HG02884 (cell line): Measurements from ENCODE around the gene CEP295NL.
"Not testable (repeated sequence)": the region's sequence is repeated elsewhere in the genome, so short reads cannot be mapped to it uniquely, and the experiment has no call there.

Experiments used
- ATAC-seq: cut with Tn5 transposase; IDR thresholded peaks from one replicate; pipeline ENCODE4 v1.9.1; 2021; ENCODE audit warnings: mild to moderate bottlenecking, moderate library complexity; ENCODE audit not compliant: unreplicated experiment

Gene CEP295NL

GRCh38 chr17:78929908-78930775 lies 27.1 kb upstream of the CEP295NL start:
- no peak for ATAC-seq

- no peak for ATAC-seq
Measured at GRCh38 chr17:78925662-78926555, 22.9 kb upstream of the CEP295NL start.

- ATAC-seq = no peak
Measured at GRCh38 chr17:78925234-78925633, 22.2 kb upstream of the CEP295NL start, which contains the start of gene TIMP2. TSS of gene TIMP2 (minus strand) at chr17:78925387. CDS start at chr17:78925088, 299 bp downstream.

GRCh38 chr17:78924481-78925151 lies 21.6 kb upstream of the CEP295NL start:
- ATAC-seq = no peak

DNA sequence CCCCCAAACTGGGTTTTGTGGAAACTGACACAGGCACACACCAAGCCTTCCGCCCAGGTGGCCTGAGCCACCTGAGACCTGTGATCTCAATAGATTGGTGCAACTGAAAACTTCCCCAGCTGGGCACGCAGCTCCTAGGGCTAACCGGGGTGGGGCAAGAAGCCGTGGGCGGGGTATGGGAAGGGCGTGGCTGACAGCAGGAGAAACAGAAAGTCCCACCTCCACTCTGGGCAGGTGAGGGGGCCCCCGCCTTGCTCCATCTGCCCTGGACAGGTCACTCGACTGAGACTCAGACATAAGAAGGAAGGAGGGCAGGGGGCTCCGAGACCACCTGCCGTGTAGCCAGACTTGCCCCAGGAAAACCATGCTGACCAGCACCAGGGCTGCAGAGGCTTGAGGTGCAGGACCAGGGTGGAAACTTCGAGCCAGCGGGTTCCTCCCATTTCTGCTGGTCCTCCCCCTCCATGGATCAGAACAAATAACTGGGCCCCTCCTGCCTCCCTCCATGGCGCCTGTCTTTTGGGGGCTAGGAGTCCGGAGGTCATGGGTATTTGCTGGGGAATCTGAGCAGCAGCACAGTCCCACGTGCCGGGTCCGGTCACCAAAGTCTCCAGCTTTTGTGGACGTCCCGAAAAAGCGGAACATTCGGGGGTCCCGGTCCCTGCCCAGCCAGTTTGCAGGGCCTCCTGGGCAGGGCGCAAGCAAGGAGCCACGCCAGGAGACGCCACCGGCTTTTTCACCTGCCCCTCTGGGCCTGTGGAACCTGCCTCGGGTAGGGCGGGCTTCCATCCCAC lies 20.9 kb upstream of the CEP295NL start:
- no peak for ATAC-seq

- no peak for ATAC-seq
Measured at GRCh38 chr17:78922816-78923498, 20.0 kb upstream of the CEP295NL start.

DNA sequence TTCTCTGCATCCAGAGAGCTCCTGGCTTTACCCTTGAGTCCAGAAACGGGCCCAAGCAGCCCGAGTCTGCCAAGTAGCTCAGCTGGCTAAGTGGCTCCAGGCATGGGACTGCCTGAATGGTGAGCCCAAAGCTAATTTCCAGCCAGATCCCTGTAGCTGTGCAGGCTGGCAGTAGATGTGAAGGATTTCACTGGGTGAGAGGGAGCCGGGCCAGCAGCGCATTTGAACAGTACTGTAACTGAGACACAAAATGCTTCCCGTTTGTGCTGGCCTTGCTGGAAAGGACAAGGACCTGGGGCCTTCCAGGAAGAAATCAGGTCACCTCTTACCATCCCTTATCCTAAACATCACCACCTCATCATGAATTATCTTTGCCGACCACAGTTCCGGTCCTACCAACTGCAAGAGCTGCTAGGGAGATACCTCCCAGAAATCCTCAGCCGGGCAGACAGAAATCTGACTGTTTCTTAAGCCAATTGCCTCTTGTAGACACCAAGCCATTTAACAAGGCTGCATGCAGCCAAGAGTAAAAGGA lies 18.5 kb upstream of the CEP295NL start:
- ATAC-seq = no peak

DNA sequence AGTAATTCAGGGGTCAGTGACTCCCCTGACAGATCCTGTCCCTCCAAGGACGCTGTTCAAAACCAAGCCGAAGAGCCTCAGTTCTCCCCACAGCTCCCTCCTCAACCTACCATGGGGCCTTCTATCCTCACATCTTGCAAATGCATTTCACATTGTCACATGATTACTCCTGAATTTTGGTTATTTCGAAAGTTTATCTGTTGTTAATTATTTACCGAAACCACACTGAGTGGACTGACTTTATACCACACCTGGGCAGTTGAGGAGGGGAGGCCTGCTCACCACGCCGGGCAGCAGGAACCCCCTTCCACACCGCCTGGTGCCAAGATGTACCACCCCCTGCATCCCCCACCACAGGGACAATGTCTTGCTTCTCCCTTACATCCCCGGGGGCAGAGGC lies 17.5 kb upstream of the CEP295NL start:
- ATAC-seq = no peak

- no peak for ATAC-seq
Measured at GRCh38 chr17:78919861-78920450, 17.0 kb upstream of the CEP295NL start.

- no peak for ATAC-seq
Measured at GRCh38 chr17:78918979-78919378, 16.0 kb upstream of the CEP295NL start.

DNA sequence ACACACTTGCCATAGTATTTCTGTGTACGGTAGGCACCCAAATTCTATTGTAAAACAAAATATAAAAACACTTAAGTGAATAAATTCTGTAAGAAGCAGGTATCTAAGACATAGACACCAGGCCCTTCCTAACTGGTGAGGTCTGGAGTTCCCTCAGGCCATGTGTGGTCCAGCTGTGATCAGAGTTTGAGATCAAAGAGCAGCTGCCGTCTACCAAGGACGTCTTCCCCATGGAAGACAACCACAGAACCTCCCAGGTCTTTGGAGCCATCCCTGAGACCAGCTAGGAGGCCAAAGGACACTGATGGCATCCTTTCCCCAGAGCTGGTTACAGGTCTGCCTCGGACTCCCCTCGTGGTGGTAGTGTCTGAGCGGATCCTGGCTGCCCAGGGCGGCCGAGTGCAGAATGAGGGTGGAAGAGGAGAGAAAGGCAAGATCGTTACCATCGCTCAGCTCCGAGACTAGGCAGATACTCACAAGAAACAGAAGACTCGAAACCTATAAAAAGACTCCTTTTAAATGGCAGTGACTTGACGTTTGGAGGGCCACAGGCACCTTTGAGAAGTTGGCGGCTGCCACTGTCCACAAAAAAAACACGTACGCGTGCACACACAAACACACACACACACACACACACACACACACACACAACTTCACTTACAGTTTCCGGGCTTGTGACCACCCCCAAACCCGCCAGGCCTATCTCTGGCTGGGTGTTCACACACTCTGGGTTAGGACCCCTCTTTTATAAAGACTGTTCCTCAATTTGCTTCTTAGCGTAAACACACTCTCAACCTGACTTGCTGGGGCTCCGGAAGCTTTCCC lies 14.7 kb upstream of the CEP295NL start:
- ATAC-seq = no peak

- no peak for ATAC-seq
Measured at GRCh38 chr17:78915872-78916632, 13.1 kb upstream of the CEP295NL start.

DNA sequence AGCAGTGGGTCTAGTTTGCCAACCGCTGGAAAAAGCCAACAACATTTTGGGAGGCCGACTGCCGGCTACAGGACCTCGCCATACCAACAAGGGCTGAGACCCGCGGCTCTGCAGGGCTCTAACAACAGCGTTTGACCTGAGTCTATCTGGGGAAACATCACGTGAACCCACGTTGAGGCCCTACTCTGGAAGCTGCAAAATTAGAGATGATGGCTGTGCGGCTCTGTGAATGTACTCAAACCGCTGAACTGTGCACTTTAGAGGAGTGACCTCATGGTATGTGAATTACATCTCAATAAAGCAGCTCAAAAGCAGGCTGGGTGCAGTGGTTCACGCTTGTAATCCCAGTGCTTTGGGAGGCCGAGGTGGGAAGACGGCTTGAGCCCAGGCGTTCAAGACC lies 10.1 kb upstream of the CEP295NL start:
- ATAC-seq = no peak

GRCh38 chr17:78912082-78912481 lies 9.1 kb upstream of the CEP295NL start:
- ATAC-seq = no peak

GRCh38 chr17:78911543-78911942 lies 8.5 kb upstream of the CEP295NL start:
- not testable (repeated sequence) for ATAC-seq

GRCh38 chr17:78910497-78911284 lies 7.7 kb upstream of the CEP295NL start:
- ATAC-seq = no peak

- no peak for ATAC-seq
Measured at GRCh38 chr17:78908426-78908825, 5.4 kb upstream of the CEP295NL start.
